NOMO-1 treated with dmso at 0.1 percent for 144 hours (cell line): ENCODE results near the gene RELA.
A peak's percentile ranks its signal among the peaks of the same experiment; 100 is the strongest.
"Not testable (repeated sequence)": the region's sequence is repeated elsewhere in the genome, so short reads cannot be mapped to it uniquely, and the experiment has no call there.

Experiments
- DNase-seq: peaks from one replicate; lab custom pipeline; 2025; ENCODE audit not compliant: unreplicated experiment; lab: John Stamatoyannopoulos, UW

The RELA gene

GRCh38 chr11:65672180-65672860 is 9.6 kb upstream of the RELA start:
- DNase-seq, result no peak

GRCh38 chr11:65663639-65664200 is 1.0 kb upstream of the RELA start:
- DNase-seq, result no peak

- no peak for DNase-seq
Observed at GRCh38 chr11:65662247-65662798, 393 bp downstream of the RELA start.

- DNase-seq, result no peak
Observed at GRCh38 chr11:65661599-65662246, 993 bp downstream of the RELA start.

- not testable (repeated sequence) for DNase-seq
Observed at GRCh38 chr11:65660908-65661307, 1.8 kb downstream of the RELA start.

GRCh38 chr11:65660038-65660437 is 2.7 kb downstream of the RELA start:
- DNase-seq, result no peak

- DNase-seq, result no peak
Observed at GRCh38 chr11:65658174-65659021, 4.3 kb downstream of the RELA start.

GRCh38 chr11:65657426-65657825 is 5.3 kb downstream of the RELA start:
- DNase-seq, result no peak

- DNase-seq, result no peak
Observed at GRCh38 chr11:65655570-65656332, 7.0 kb downstream of the RELA start.

- DNase-seq, result no peak
Observed at GRCh38 chr11:65654375-65655349, 8.1 kb downstream of the RELA start.

GRCh38 chr11:65653229-65654225 is 9.2 kb downstream of the RELA start:
- no peak for DNase-seq

GRCh38 chr11:65652511-65653228 is 10.0 kb downstream of the RELA start:
- peak; percentile 93 for DNase-seq

- DNase-seq, result no peak
Observed at GRCh38 chr11:65651589-65652510, 10.9 kb downstream of the RELA start.

GRCh38 chr11:65651339-65651588 is 11.5 kb downstream of the RELA start:
- DNase-seq, result no peak

GRCh38 chr11:65650547-65651338 is 12.0 kb downstream of the RELA start:
- no peak for DNase-seq
